HepG2 (cell line): ENCODE measurements around the gene VNN1.

Experiments
- ATF1 ChIP-seq: IDR thresholded peaks from 2 replicates; pipeline ENCODE4 v1.6.1; 2016; ENCODE audit warnings: mild to moderate bottlenecking, control low read depth
- CTCF ChIP-seq: sonication (generic); formaldehyde crosslinking; IDR thresholded peaks from 2 replicates; pipeline ENCODE4 v1.5.0; 2020; ENCODE audit warnings: mild to moderate bottlenecking, missing genetic modification reagents, moderate library complexity
- HDAC2 ChIP-seq: sonication (generic); formaldehyde crosslinking; IDR thresholded peaks from 2 replicates; pipeline ENCODE4 v1.4.0; 2020; ENCODE audit warnings: missing genetic modification reagents
- MAFF ChIP-seq: IDR thresholded peaks from 2 replicates; pipeline ENCODE4 v1.6.1; 2011; ENCODE audit warnings: low read depth, low read length, improper control_type of control experiment
- NR2F2 ChIP-seq: IDR thresholded peaks from 2 replicates; pipeline ENCODE4 v1.6.1; 2012; ENCODE audit warnings: low read depth, inconsistent platforms, borderline replicate concordance
- REST ChIP-seq, 2 experiments: IDR thresholded peaks; 2 replicates each; pipeline ENCODE4 v1.6.1; 2011 to 2012; ENCODE audit warnings: low read length in 2 of 2, borderline replicate concordance in 1 of 2, low read depth in 1 of 2, mild to moderate bottlenecking in 1 of 2, moderate library complexity in 1 of 2
- TBP ChIP-seq: sonication (generic); formaldehyde crosslinking; IDR thresholded peaks from 2 replicates; pipeline ENCODE4 v1.5.0; 2020; ENCODE audit warnings: missing genetic modification reagents
- TEAD3 ChIP-seq: optimal IDR thresholded peaks from 2 replicates; pipeline ENCODE3; 2016; ENCODE audit warnings: borderline replicate concordance
- USF2 ChIP-seq, 2 experiments: sonication (generic) in 1 of 2; formaldehyde crosslinking in 1 of 2; IDR thresholded peaks; 2 replicates each; pipeline versions ENCODE4 v1.5.1 to v1.6.1; 2011 to 2020; ENCODE audit warnings: borderline replicate concordance in 1 of 2, low read depth in 1 of 2, low read length in 1 of 2, mild to moderate bottlenecking in 1 of 2, missing genetic modification reagents in 1 of 2, moderate library complexity in 1 of 2
- XRCC5 ChIP-seq: fragments of 200-400 bp; formaldehyde crosslinking; optimal IDR thresholded peaks from 2 replicates; pipeline ENCODE3; 2017; ENCODE audit warnings: mild to moderate bottlenecking, low read length
- ZNF17 ChIP-seq: sonication (generic); formaldehyde crosslinking; IDR thresholded peaks from 2 replicates; pipeline ENCODE4 v1.5.0; 2020; ENCODE audit warnings: mild to moderate bottlenecking, missing genetic modification reagents
- ZNF740 ChIP-seq: sonication (generic); formaldehyde crosslinking; IDR thresholded peaks from 2 replicates; pipeline ENCODE4 v1.4.0; 2020; ENCODE audit warnings: missing genetic modification reagents
- ZNF782 ChIP-seq: sonication (generic); formaldehyde crosslinking; IDR thresholded peaks from 2 replicates; pipeline ENCODE4 v1.4.0; 2020; ENCODE audit warnings: missing genetic modification reagents, mild to moderate bottlenecking, borderline replicate concordance

DNA sequence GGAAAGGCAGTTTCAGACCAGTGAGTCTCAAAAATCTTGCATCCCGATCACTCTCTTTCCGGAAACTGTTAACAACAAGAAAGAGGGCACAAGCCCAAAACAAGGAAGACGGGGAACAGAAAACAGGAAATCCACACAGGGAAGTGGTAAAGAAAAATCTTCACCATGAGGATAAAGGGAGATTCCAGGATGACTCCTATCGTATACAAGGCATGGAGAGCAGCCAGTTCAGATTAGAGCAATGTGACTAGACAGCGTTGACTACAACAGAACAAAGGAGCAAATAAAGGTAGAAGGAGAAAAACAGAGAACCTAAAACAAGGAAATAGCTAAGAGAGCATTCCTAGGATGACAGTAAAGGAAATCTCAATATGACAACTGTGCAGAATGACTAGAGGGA, 26.5 kb downstream of the VNN1 start:
- TF ChIP-seq CTCF (CRISPR knock-in tag), result no peak
- no peak for TF ChIP-seq REST (IDR thresholded peaks at IDR 0.05; ENCODE audit: borderline replicate concordance in 1 of 2, low read depth in 1 of 2, low read length in 2 of 2)
- TF ChIP-seq XRCC5, result no peak
- TF ChIP-seq TEAD3 (CRISPR knock-in tag), result no peak
- no peak for TF ChIP-seq ATF1
- TF ChIP-seq TBP (CRISPR knock-in tag), result no peak
- TF ChIP-seq MAFF, result no peak
- no peak for TF ChIP-seq ZNF17
- no peak for TF ChIP-seq NR2F2
- TF ChIP-seq ZNF740 (CRISPR knock-in tag), result no peak
- no peak for TF ChIP-seq ZNF782 (CRISPR knock-in tag)
- TF ChIP-seq USF2 (IDR thresholded peaks at IDR 0.05; ENCODE audit: low read depth, low read length), result no peak
- TF ChIP-seq USF2 (CRISPR knock-in tag; IDR thresholded peaks at IDR 0.05; ENCODE audit: borderline replicate concordance), result no peak
- TF ChIP-seq HDAC2 (CRISPR knock-in tag), result no peak
